ENCODE measurements around the gene IGFALS. TPM values are rescaled to one million over a fixed set of nuclear protein-coding genes. Genes with fewer than 3 reads are reported as not detected.

Gene IGFALS
- not detected for total RNA-seq

GRCh38 chr16:1793578-1794220, at the start of gene IGFALS:
IGFALS (minus strand) TSS chr16:1793705; CDS start chr16:1793652, 53 bp downstream.
- no peak within 1 kb of the TSS for H3K4me3 ChIP-seq
- intact Hi-C loops (cut with DNase I): no loop called here
- TF ChIP-seq CTCF (IDR thresholded peaks at IDR 0.05) (no peak), POLR2A (IDR thresholded peaks at IDR 0.05) (no peak), POLR2AphosphoS5 (IDR thresholded peaks at IDR 0.05; ENCODE audit: insufficient read depth in 1 of 2, low read depth in 1 of 2) (no peak)
- peaks cover 4% of the 10 kb centered on the region for H3K9me3 ChIP-seq
- no peak for DNase-seq (ENCODE audit: extremely low spot score in 2 of 2)
- H3K27ac ChIP-seq: no peak within 1 kb of the TSS
- H3K27me3 ChIP-seq: no peaks in the 10 kb centered on the region
- H3K4me1 ChIP-seq: peaks cover 3% of the 10 kb centered on the region
- peaks cover 0 to 10% of the 10 kb centered on the region in 2 donors for H3K36me3 ChIP-seq

GRCh38 chr16:1839554-1839953, 46.0 kb upstream of the IGFALS start:
- TF ChIP-seq POLR2AphosphoS5 (IDR thresholded peaks at IDR 0.05; ENCODE audit: insufficient read depth in 1 of 2, low read depth in 1 of 2) (no peak), CTCF (IDR thresholded peaks at IDR 0.05) (no peak), POLR2A (IDR thresholded peaks at IDR 0.05) (no peak)
- H3K4me1 ChIP-seq: no peaks in the 10 kb centered on the region
- no peaks in the 10 kb centered on the region for H3K9me3 ChIP-seq
- H3K27me3 ChIP-seq: no peaks in the 10 kb centered on the region
- H3K27ac ChIP-seq: no peak overlapping the region
- H3K36me3 ChIP-seq: no peaks in the 10 kb centered on the region
- no peak overlapping the region for H3K4me3 ChIP-seq
- intact Hi-C loops (cut with DNase I): no loop called here
- no peak for DNase-seq (ENCODE audit: extremely low spot score in 2 of 2)

- TF ChIP-seq CTCF (IDR thresholded peaks at IDR 0.05): no peak
- peak in 1 of 2 donors; percentile 28 for TF ChIP-seq POLR2AphosphoS5 (IDR thresholded peaks at IDR 0.05; ENCODE audit: insufficient read depth in 1 of 2, low read depth in 1 of 2)
- TF ChIP-seq POLR2A (IDR thresholded peaks at IDR 0.05): no peak
- Histone ChIP-seq H3K4me3 (no peak overlapping the region), H3K27me3 (no peaks in the 10 kb centered on the region), H3K9me3 (no peaks in the 10 kb centered on the region), H3K36me3 (no peaks in the 10 kb centered on the region), H3K4me1 (peaks cover 11% of the 10 kb centered on the region), H3K27ac (no peak overlapping the region)
- intact Hi-C loops (cut with DNase I): no loop called here
- no peak for DNase-seq (ENCODE audit: extremely low spot score in 2 of 2)
Measured at GRCh38 chr16:1834096-1834495, 40.6 kb upstream of the IGFALS start.

GRCh38 chr16:1832838-1833454, 39.4 kb upstream of the IGFALS start:
- DNase-seq (ENCODE audit: extremely low spot score in 2 of 2): no peak
- intact Hi-C loops (cut with DNase I): no loop called here
- H3K27ac ChIP-seq: no peak overlapping the region
- no peaks in the 10 kb centered on the region for H3K9me3 ChIP-seq
- no peaks in the 10 kb centered on the region for H3K36me3 ChIP-seq
- peaks cover 22% of the 10 kb centered on the region for H3K4me1 ChIP-seq
- TF ChIP-seq CTCF (IDR thresholded peaks at IDR 0.05) (no peak), POLR2A (IDR thresholded peaks at IDR 0.05) (no peak), POLR2AphosphoS5 (IDR thresholded peaks at IDR 0.05; ENCODE audit: insufficient read depth in 1 of 2, low read depth in 1 of 2) (no peak)
- no peaks in the 10 kb centered on the region for H3K27me3 ChIP-seq
- H3K4me3 ChIP-seq: no peak overlapping the region

Measured in vagina (tissue), 2 donors.